Thoracic aorta (tissue), 2 donors: ENCODE data around the gene TRAK2. TPM values are rescaled to one million over a fixed set of nuclear protein-coding genes. Genes with fewer than 3 reads are reported as not detected.

Experiments used
- ATAC-seq: fragments of 150-250 bp; one replicate; pipeline ENCODE4 v1.8.0; 2017; ENCODE audit warnings: low read depth; ENCODE audit not compliant: insufficient number of reproducible peaks, low FRiP score
- DNase-seq: peaks from one replicate; pipeline ENCODE4 v3.0.0-alpha.2; 2020; ENCODE audit warnings: low spot score
- H3K27ac ChIP-seq, 2 donors: fragments of 200-600 bp; sonication (generic); 1 replicate in 1 of 2; 2 replicates in 1 of 2; pipeline ENCODE4 v1.5.1; 2016; ENCODE audit warnings: mild to moderate bottlenecking in 2 of 2, moderate library complexity in 2 of 2
- H3K27me3 ChIP-seq: fragments of 200-600 bp; sonication (generic); replicated peaks from 2 replicates; pipeline ENCODE4 v1.6.0; 2016; ENCODE audit warnings: mild to moderate bottlenecking; ENCODE audit not compliant: insufficient read depth
- H3K36me3 ChIP-seq: fragments of 200-600 bp; sonication (generic); one replicate; pipeline ENCODE4 v1.5.1; 2016
- H3K4me1 ChIP-seq, 2 donors: fragments of 200-600 bp; sonication (generic); 1 replicate in 1 of 2; 2 replicates in 1 of 2; pipeline versions ENCODE4 v1.5.1 to v1.6.0; 2016; ENCODE audit warnings: low read depth in 2 of 2, mild to moderate bottlenecking in 1 of 2; ENCODE audit not compliant: control insufficient read depth in 1 of 2
- H3K4me3 ChIP-seq: fragments of 200-600 bp; sonication (generic); 2 replicates; pipeline ENCODE4 v1.5.1; 2016; ENCODE audit warnings: mild to moderate bottlenecking
- H3K9me3 ChIP-seq: fragments of 200-600 bp; sonication (generic); 2 replicates; pipeline ENCODE4 v1.5.1; 2016
- total RNA-seq, 2 donors: library from RNA; depleted of rRNA; stranded (reverse); fragments of >200 nt; gene quantifications; one replicate each; pipeline versions ENCODE4 v1.1.0 to v1.2.3, GENCODE V29; 2016
- TF ChIP-seq, protein P1 (sequence below): fragments of 200-600 bp; sonication (generic); IDR thresholded peaks from one replicate; pipeline ENCODE4 v1.5.1; 2019; ENCODE audit warnings: antibody characterized with exemption

Gene TRAK2
- total RNA-seq, 2 donors from 2014 or later, result 69.3 to 88.5 TPM

- ATAC-seq (no peak), DNase-seq (no peak)
- no peaks in the 10 kb centered on the region for H3K9me3 ChIP-seq
- H3K36me3 ChIP-seq, result peaks cover 12% of the 10 kb centered on the region
- H3K27ac ChIP-seq, result no peak overlapping the region
- TF ChIP-seq, protein P1, sequence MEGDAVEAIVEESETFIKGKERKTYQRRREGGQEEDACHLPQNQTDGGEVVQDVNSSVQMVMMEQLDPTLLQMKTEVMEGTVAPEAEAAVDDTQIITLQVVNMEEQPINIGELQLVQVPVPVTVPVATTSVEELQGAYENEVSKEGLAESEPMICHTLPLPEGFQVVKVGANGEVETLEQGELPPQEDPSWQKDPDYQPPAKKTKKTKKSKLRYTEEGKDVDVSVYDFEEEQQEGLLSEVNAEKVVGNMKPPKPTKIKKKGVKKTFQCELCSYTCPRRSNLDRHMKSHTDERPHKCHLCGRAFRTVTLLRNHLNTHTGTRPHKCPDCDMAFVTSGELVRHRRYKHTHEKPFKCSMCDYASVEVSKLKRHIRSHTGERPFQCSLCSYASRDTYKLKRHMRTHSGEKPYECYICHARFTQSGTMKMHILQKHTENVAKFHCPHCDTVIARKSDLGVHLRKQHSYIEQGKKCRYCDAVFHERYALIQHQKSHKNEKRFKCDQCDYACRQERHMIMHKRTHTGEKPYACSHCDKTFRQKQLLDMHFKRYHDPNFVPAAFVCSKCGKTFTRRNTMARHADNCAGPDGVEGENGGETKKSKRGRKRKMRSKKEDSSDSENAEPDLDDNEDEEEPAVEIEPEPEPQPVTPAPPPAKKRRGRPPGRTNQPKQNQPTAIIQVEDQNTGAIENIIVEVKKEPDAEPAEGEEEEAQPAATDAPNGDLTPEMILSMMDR, result no peak
- H3K4me3 ChIP-seq, result no peak overlapping the region
- H3K4me1 ChIP-seq, result peaks cover 0 to 13% of the 10 kb centered on the region in 2 donors
- H3K27me3 ChIP-seq, result no peaks in the 10 kb centered on the region
Observed at GRCh38 chr2:201350879-201351278, 100.4 kb downstream of the TRAK2 start.

- peaks cover 0 to 13% of the 10 kb centered on the region in 2 donors for H3K4me1 ChIP-seq
- TF ChIP-seq, protein P1, result no peak
- H3K9me3 ChIP-seq, result no peaks in the 10 kb centered on the region
- H3K27ac ChIP-seq, result no peak overlapping the region
- no peak for DNase-seq
- peaks cover 11% of the 10 kb centered on the region for H3K36me3 ChIP-seq
- ATAC-seq, result no peak
- H3K4me3 ChIP-seq, result no peak overlapping the region
- H3K27me3 ChIP-seq, result no peaks in the 10 kb centered on the region
Observed at GRCh38 chr2:201349601-201350000, 101.7 kb downstream of the TRAK2 start.

DNA sequence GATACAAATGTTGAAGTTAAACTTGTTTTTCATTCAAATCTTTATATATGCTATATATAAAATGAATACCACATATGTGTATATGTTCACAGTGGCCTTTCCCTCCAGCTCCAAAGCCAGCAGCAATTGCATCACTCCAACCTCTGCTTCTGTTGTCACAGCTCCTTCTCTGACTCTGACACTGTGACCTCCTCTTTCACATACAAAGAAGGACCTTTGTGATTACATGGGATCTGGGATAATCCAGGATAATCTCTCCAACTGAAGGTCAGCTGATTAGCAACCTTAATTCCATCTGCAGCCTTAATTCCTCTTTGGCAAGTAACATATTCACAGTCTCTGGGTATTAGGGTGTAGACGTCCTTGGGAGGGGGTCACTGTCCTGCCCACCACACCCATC is 102.5 kb downstream of the TRAK2 start:
- no peak for DNase-seq
- no peak overlapping the region for H3K27ac ChIP-seq
- no peak overlapping the region for H3K4me3 ChIP-seq
- no peak for ATAC-seq
- TF ChIP-seq, protein P1, result no peak
- peaks cover 0 to 12% of the 10 kb centered on the region in 2 donors for H3K4me1 ChIP-seq
- H3K27me3 ChIP-seq, result no peaks in the 10 kb centered on the region
- H3K36me3 ChIP-seq, result peaks cover 15% of the 10 kb centered on the region
- H3K9me3 ChIP-seq, result no peaks in the 10 kb centered on the region

DNA sequence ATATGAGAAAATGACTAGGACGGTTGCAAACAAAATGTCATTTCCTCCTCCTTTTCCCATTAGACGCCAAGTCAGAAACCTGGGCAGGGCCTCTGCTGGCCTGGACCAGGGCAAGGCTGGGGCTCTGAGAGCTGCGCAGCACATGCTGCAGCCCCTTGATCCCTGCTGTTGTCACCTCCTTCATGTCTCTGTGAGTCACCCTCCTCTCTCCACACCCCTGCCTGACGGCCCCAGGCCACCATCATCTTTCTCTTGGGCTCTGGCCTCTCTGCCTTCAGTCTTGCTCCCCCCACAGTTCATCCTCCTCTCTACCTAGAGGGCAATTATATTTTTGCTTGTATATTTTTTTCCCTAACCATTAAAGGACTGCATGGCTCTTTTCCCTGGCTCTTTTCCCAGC is 104.1 kb downstream of the TRAK2 start:
- H3K27me3 ChIP-seq, result no peaks in the 10 kb centered on the region
- H3K36me3 ChIP-seq, result peaks cover 24% of the 10 kb centered on the region
- DNase-seq (no peak), ATAC-seq (no peak)
- H3K4me1 ChIP-seq, result no peaks in the 10 kb centered on the region
- no peaks in the 10 kb centered on the region for H3K9me3 ChIP-seq
- no peak overlapping the region for H3K27ac ChIP-seq
- H3K4me3 ChIP-seq, result no peak overlapping the region
- TF ChIP-seq, protein P1, result no peak

DNA sequence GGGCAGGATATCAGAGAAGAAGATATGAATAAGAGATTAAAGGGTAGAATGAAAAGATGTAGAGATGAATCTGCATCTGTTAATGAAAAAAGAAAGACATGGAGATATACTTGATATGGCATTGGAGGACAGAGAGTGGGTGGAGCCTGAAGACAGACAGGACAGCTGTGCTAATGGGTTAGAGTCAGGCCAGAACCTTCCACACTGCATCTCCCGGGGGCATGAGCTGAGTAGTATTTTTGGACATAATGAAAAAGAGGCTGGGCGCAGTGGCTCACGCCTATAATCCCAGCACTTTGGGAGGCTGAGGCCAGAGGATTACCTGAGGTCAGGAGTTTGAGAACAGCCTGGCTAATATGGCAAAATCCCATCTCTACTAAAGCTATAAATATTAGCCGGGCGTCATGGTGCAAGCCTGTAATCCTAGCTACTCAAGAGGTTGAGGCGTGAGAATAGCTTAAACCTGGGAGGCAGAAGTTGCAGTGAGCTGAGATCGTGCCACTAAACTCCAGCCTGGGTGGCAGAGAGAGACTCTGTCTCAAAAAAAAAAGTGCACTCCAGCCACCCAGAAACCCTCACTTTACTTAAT is 105.5 kb downstream of the TRAK2 start:
- Histone ChIP-seq H3K9me3 (no peaks in the 10 kb centered on the region), H3K36me3 (peaks cover 23% of the 10 kb centered on the region), H3K27me3 (no peaks in the 10 kb centered on the region), H3K4me3 (no peak overlapping the region), H3K4me1 (no peaks in the 10 kb centered on the region), H3K27ac (no peak overlapping the region)
- TF ChIP-seq, protein P1, result no peak
- no peak for DNase-seq
- ATAC-seq, result no peak
